PC-9 (cell line): ENCODE measurements around the gene DMRTB1.

Source experiments
- CTCF ChIP-seq: fragments of 200-600 bp; sonication (generic); conservative IDR thresholded peaks from 2 replicates; pipeline ENCODE4 v1.6.1; 2017; ENCODE audit warnings: mixed run types, antibody characterized with exemption, mild to moderate bottlenecking, moderate library complexity
- EZH2 ChIP-seq: fragments of 200-600 bp; sonication (generic); IDR thresholded peaks from 2 replicates; pipeline ENCODE4 v1.8.0; 2017; ENCODE audit warnings: antibody characterized with exemption, low read depth

DNA sequence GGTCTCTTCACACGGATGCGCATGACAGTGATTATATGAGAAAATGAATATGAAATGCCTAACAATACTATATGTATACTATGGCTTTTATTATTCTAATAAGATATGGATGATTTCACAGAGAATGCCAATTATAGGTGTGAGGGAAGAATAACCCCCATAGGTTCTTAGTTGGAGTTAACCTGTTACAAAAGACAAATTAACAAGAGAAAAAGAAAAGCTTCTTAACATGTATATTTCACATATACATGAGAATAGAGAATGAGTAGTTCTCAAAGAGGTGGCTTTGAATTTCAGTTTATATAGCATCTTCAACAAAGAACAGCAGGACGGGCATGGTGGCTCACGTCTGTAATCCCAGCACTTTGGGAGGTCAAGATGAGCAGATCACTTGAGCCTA lies 24.0 kb upstream of the DMRTB1 start:
- TF ChIP-seq CTCF (no peak), EZH2 (no peak)
